ENCODE results near the gene GLG1.
"Not testable (repeated sequence)": the region's sequence is repeated elsewhere in the genome, so short reads cannot be mapped to it uniquely, and the experiment has no call there.

GLG1 gene

GRCh38 chr16:74574146-74574545, 32.8 kb downstream of the GLG1 start:
- DNase-seq: peak in 1 of 2 experiments; percentile 34

GRCh38 chr16:74573622-74574021, 33.3 kb downstream of the GLG1 start:
- peak; percentile 51 to 73 for DNase-seq

GRCh38 chr16:74570412-74571301, 36.3 kb downstream of the GLG1 start:
- peak in 1 of 2 experiments; percentile 36 for DNase-seq

GRCh38 chr16:74568961-74569631, 37.8 kb downstream of the GLG1 start:
- DNase-seq: no peak

- no peak for DNase-seq
Observed at GRCh38 chr16:74567901-74568300, 39.0 kb downstream of the GLG1 start.

- no peak for DNase-seq
Observed at GRCh38 chr16:74565378-74565777, 41.5 kb downstream of the GLG1 start.

GRCh38 chr16:74564451-74564984, 42.4 kb downstream of the GLG1 start:
- DNase-seq: no peak

- no peak for DNase-seq
Observed at GRCh38 chr16:74563828-74564263, 43.1 kb downstream of the GLG1 start.

GRCh38 chr16:74562117-74562516, 44.8 kb downstream of the GLG1 start:
- no peak for DNase-seq

GRCh38 chr16:74561626-74562025, 45.3 kb downstream of the GLG1 start:
- no peak for DNase-seq

- no peak for DNase-seq
Observed at GRCh38 chr16:74560912-74561311, 46.0 kb downstream of the GLG1 start.

- DNase-seq: no peak
Observed at GRCh38 chr16:74558873-74559272, 48.0 kb downstream of the GLG1 start.

- no peak for DNase-seq
Observed at GRCh38 chr16:74557275-74557674, 49.6 kb downstream of the GLG1 start.

GRCh38 chr16:74556375-74556922, 50.5 kb downstream of the GLG1 start:
- no peak for DNase-seq

- not testable (repeated sequence) for DNase-seq
Observed at GRCh38 chr16:74552357-74552756, 54.6 kb downstream of the GLG1 start.

GRCh38 chr16:74550227-74551019, 56.5 kb downstream of the GLG1 start:
- DNase-seq: not testable (repeated sequence)

GRCh38 chr16:74546112-74546511, 60.8 kb downstream of the GLG1 start:
- DNase-seq: not testable (repeated sequence)

GRCh38 chr16:74542911-74543578, 63.9 kb downstream of the GLG1 start:
- not testable (repeated sequence) for DNase-seq

GRCh38 chr16:74540663-74541062, 66.3 kb downstream of the GLG1 start:
- DNase-seq: not testable (repeated sequence)

GRCh38 chr16:74538801-74539200, 68.1 kb downstream of the GLG1 start:
- DNase-seq: not testable (repeated sequence)

GRCh38 chr16:74537746-74538145, 69.2 kb downstream of the GLG1 start:
- not testable (repeated sequence) for DNase-seq

- DNase-seq: not testable (repeated sequence)
Observed at GRCh38 chr16:74534650-74535049, 72.3 kb downstream of the GLG1 start.
